Heart left ventricle (tissue), 16 donors: Measurements from ENCODE around the gene GLYAT. TPM values are rescaled to one million over a fixed set of nuclear protein-coding genes. Genes with fewer than 3 reads are reported as not detected.

Source experiments
- ATAC-seq, 4 donors: fragments of 200-7000 bp; cut with Tn5 transposase; one replicate each; pipeline ENCODE4 v1.9.1; 2020 to 2022; ENCODE audit warnings: moderate library complexity in 4 of 4, mild to moderate bottlenecking in 3 of 4, moderate number of reproducible peaks in 1 of 4
- DNase-seq, 5 donors: peaks; one replicate each; pipeline ENCODE4 v3.0.0-alpha.2; 2020
- H3K27ac ChIP-seq, 12 donors: fragments of 200-600 bp; sonication (generic) in 4 of 12; one replicate each; pipeline versions ENCODE4 v1.5.0 to v1.8.0; 2016 to 2022; ENCODE audit warnings: mild to moderate bottlenecking in 2 of 12
- H3K27me3 ChIP-seq, 9 donors: fragments of 200-600 bp; sonication (generic) in 2 of 9; one replicate each; pipeline versions ENCODE4 v1.5.1 to v1.8.0; 2016 to 2022; ENCODE audit warnings: mild to moderate bottlenecking in 3 of 9
- H3K36me3 ChIP-seq, 9 donors: fragments of 200-600 bp; sonication (generic) in 2 of 9; one replicate each; pipeline versions ENCODE4 v1.5.0 to v1.8.0; 2018 to 2022; ENCODE audit warnings: mild to moderate bottlenecking in 2 of 9
- H3K4me1 ChIP-seq, 12 donors: fragments of 200-600 bp; sonication (generic) in 4 of 12; one replicate each; pipeline versions ENCODE4 v1.5.0 to v1.8.0; 2016 to 2022; ENCODE audit warnings: mild to moderate bottlenecking in 3 of 12
- H3K4me3 ChIP-seq, 12 donors: fragments of 200-600 bp; sonication (generic) in 4 of 12; one replicate each; pipeline versions ENCODE4 v1.5.0 to v1.8.0; 2017 to 2022; ENCODE audit warnings: mild to moderate bottlenecking in 9 of 12, moderate library complexity in 4 of 12
- H3K9me3 ChIP-seq, 12 donors: fragments of 200-600 bp; sonication (generic) in 4 of 12; one replicate each; pipeline versions ENCODE4 v1.5.0 to v1.8.0; 2016 to 2022; ENCODE audit warnings: mild to moderate bottlenecking in 1 of 12
- CTCF ChIP-seq, 12 donors: fragments of 200-600 bp; sonication (generic) in 4 of 12; IDR thresholded peaks; one replicate each; pipeline versions ENCODE4 v1.5.0 to v1.8.0; 2018 to 2022; ENCODE audit warnings: antibody characterized with exemption in 12 of 12, mild to moderate bottlenecking in 5 of 12
- POLR2A ChIP-seq, 2 donors: fragments of 450-650 bp; IDR thresholded peaks; one replicate each; pipeline ENCODE4 v1.6.1; 2017; ENCODE audit warnings: antibody characterized with exemption in 2 of 2, mild to moderate bottlenecking in 2 of 2, moderate library complexity in 2 of 2
- WGBS, 4 donors: extraction: QIAGEN DNeasy Blood & Tissue Kit in 2 of 4; methylation state at CpG; one replicate each; pipeline versions ENCODE4 v1.1.5 to v1.1.7; 2013 to 2018; 5-methylcytosine and 5-hydroxymethylcytosine counted together
- intact Hi-C, 10 donors: fragments of 100-400 bp; cut with DNase I; formaldehyde crosslinking; loops; one replicate each; pipeline versions ENCODE4 v1.11.1 to v1.14.2; 2022
- polyA plus RNA-seq, 2 donors: library from polyadenylated mRNA; stranded (reverse); fragments of 200-250 nt; gene quantifications; one replicate each; pipeline ENCODE4 v1.2.3, GENCODE V29; 2013
- total RNA-seq, 9 donors: library from RNA; depleted of rRNA in 2 of 9; stranded (reverse); fragments of >200 nt in 2 of 9; fragmentation: NEBNext Ultra II Directional in 3 of 9; extraction: Animal tissue kit (Norgen Biotek cat#: 25700) in 3 of 9; gene quantifications; one replicate each; pipeline versions ENCODE4 v1.1.0 to v1.2.4, GENCODE V29; 2016 to 2023
- donor health status: ischemic (EF 13 %, LVEDD 7.1; RV severe dilation, severe dysfunction).
- donor health status: healthy with polysubstance abuse.
- donor health status: DM: no; HTN: yes; CAD: no.
- donor health status: DM: no; HTN: no; CAD: no.
- donor health status: ischemic (EF 25% LVEDD 6.9; RV normal size, moderate dysfunction).
- donor health status: ischemic (EF 25% LVEDD 5.7; RV mildly dilated, moderate dysfunction).
- donor health status: healthy.
- donor health status: DM: yes; HTN: yes; CAD: no.
- donor health status: ischemic (EF 35%, LVEDD 5.7; RV mildly dilated, moderate dysfunction).
- donor health status: nonischemic (EF 11% LVEDD 7.7; RV severe dilation, severe dysfunction).
- donor health status: DM: yes; HTN: yes; CAD: no.
- donor health status: PGD.
- donor health status: ischemic (EF 29% LVEDD 5.4; RV normal size, mild dysfunction).
- donor health status: nonischemic (EF 23%, LVEDD 6.1; RV moderate dilation, normal function).

The GLYAT gene
- total and polyA plus RNA-seq, 11 donors: 0.15 to 2.7 (median 0.27) TPM; not detected in 7

GRCh38 chr11:58739725-58740430, 8.1 kb upstream of the GLYAT start:
- ATAC-seq (no peak), DNase-seq (no peak)
- H3K27me3 ChIP-seq: peaks cover 0 to 4% (median 0%) of the 10 kb centered on the region in 9 donors
- H3K4me1 ChIP-seq: no peaks in the 10 kb centered on the region
- no peak overlapping the region for H3K27ac ChIP-seq
- WGBS, 4 donors: 59 to 63% (median 63%) methylated on average over 3 of the region's 3 CpGs
- H3K9me3 ChIP-seq: peaks cover 0 to 49% (median 10%) of the 10 kb centered on the region in 12 donors
- TF ChIP-seq CTCF (IDR thresholded peaks at IDR 0.05) (no peak), POLR2A (IDR thresholded peaks at IDR 0.05) (no peak)
- intact Hi-C loops: loop anchor here in 1 of 10 donors (10.0 kb wide), 1 partner anchor 65 kb away; no protein-coding TSS in a partner anchor
- no peak overlapping the region for H3K4me3 ChIP-seq
- H3K36me3 ChIP-seq: no peaks in the 10 kb centered on the region

- Histone ChIP-seq H3K4me1 (no peaks in the 10 kb centered on the region), H3K4me3 (no peak overlapping the region), H3K27ac (no peak overlapping the region), H3K9me3 (peaks cover 0 to 8% (median under 1%) of the 10 kb centered on the region in 12 donors), H3K27me3 (peaks cover 0 to 7% (median 0%) of the 10 kb centered on the region in 9 donors), H3K36me3 (no peaks in the 10 kb centered on the region)
- DNase-seq (no peak), ATAC-seq (no peak)
- WGBS, 4 donors: 57 to 63% (median 59%) methylated on average over 4 of the region's 4 CpGs
- TF ChIP-seq CTCF (IDR thresholded peaks at IDR 0.05): no peak
- no peak for TF ChIP-seq POLR2A (IDR thresholded peaks at IDR 0.05)
- intact Hi-C loops: no loop called here
These were observed 3.1 kb upstream of the GLYAT start for GRCh38 chr11:58734681-58735490.

- intact Hi-C loops: no loop called here
- Histone ChIP-seq H3K9me3 (no peaks in the 10 kb centered on the region), H3K36me3 (no peaks in the 10 kb centered on the region), H3K4me1 (peaks cover 0 to 12% (median 0%) of the 10 kb centered on the region in 12 donors), H3K4me3 (no peak overlapping the region), H3K27ac (no peak overlapping the region), H3K27me3 (peaks cover 0 to 7% (median 0%) of the 10 kb centered on the region in 9 donors)
- ATAC-seq (no peak), DNase-seq (no peak)
- no peak for TF ChIP-seq POLR2A (IDR thresholded peaks at IDR 0.05)
- TF ChIP-seq CTCF (IDR thresholded peaks at IDR 0.05): no peak
These were observed 1.1 kb downstream of the GLYAT start for GRCh38 chr11:58730507-58731089.

- TF ChIP-seq CTCF (IDR thresholded peaks at IDR 0.05): no peak
- no peak for TF ChIP-seq POLR2A (IDR thresholded peaks at IDR 0.05)
- ATAC-seq (no peak), DNase-seq (no peak)
- Histone ChIP-seq H3K36me3 (no peaks in the 10 kb centered on the region), H3K9me3 (no peaks in the 10 kb centered on the region), H3K4me3 (no peak overlapping the region), H3K4me1 (peaks cover 0 to 12% (median 0%) of the 10 kb centered on the region in 12 donors), H3K27me3 (peaks cover 0 to 6% (median 0%) of the 10 kb centered on the region in 9 donors), H3K27ac (peak overlapping the region in 1 of 12 donors; percentile 29)
- WGBS, 4 donors: 55 to 81% (median 72%) methylated on average over 2 of the region's 2 CpGs
- intact Hi-C loops: no loop called here
These were observed 4.3 kb downstream of the GLYAT start for GRCh38 chr11:58727415-58727797.
